Spinal cord (tissue), 10 donors: ENCODE results near the gene LRP4. TPM values are rescaled to one million over a fixed set of nuclear protein-coding genes. Genes with fewer than 3 reads are reported as not detected.

Source experiments
- DNase-seq, 6 donors: peaks; one replicate each; pipeline versions ENCODE4 v3.0.0 to v3.0.0-alpha.2; 2013 to 2015; ENCODE audit warnings: low spot score in 6 of 6, low read depth in 4 of 6
- H3K27ac ChIP-seq: one replicate; pipeline ENCODE4 v1.5.1; 2013; ENCODE audit warnings: low read depth, low read length, control low read depth
- H3K27me3 ChIP-seq: one replicate; pipeline ENCODE4 v1.6.1; 2013; ENCODE audit warnings: low read length; ENCODE audit not compliant: control insufficient read depth, insufficient read depth
- H3K36me3 ChIP-seq: one replicate; pipeline ENCODE4 v1.6.1; 2013; ENCODE audit warnings: low read length; ENCODE audit not compliant: control insufficient read depth, insufficient read depth
- H3K4me1 ChIP-seq: one replicate; pipeline ENCODE4 v1.6.1; 2013; ENCODE audit warnings: low read length; ENCODE audit not compliant: control insufficient read depth, insufficient read depth
- H3K4me3 ChIP-seq: one replicate; pipeline ENCODE4 v1.5.1; 2013; ENCODE audit warnings: low read depth, low read length, control low read depth
- H3K9me3 ChIP-seq: one replicate; pipeline ENCODE4 v1.6.1; 2013; ENCODE audit warnings: low read length; ENCODE audit not compliant: control insufficient read depth, insufficient read depth
- WGBS: methylation state at CpG from one replicate; pipeline ENCODE4 v1.1.5; 2013; ENCODE audit warnings: missing lambda C conversion rate; ENCODE audit not compliant: insufficient coverage; 5-methylcytosine and 5-hydroxymethylcytosine counted together
- polyA plus RNA-seq, 2 donors: library from polyadenylated mRNA; unstranded; fragments of 120-200 nt; gene quantifications; one replicate each; pipeline ENCODE4 v1.2.1, GENCODE V29; 2013; ENCODE audit not compliant: insufficient read length in 2 of 2
- total RNA-seq, 2 donors: library from RNA; depleted of rRNA in 1 of 2; stranded (reverse); fragments of 120-200 nt in 1 of 2; fragments of >200 nt in 1 of 2; gene quantifications; one replicate each; pipeline versions ENCODE4 v1.2.3 to v1.2.4, GENCODE V29; 2013 to 2014
- donor health status: healthy.

Gene LRP4
- total and polyA plus RNA-seq, 4 donors, result 17.7 to 72.9 (median 45.5) TPM

DNA sequence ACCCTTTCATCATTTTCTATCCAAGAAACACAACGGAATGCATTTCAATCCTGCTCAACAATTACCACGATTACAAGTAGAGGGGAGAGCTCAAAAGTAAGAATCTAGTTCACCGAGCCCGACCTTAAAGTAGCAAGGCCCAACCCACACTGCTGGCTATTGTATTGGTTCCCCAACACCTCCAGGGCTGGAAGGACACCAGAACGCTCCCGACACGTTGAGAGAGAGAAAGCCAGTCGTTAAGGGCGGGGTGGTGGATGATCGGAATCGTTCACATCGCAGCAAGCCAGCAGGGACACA, 73.0 kb downstream of the LRP4 start:
- DNase-seq, result peak in 1 of 6 donors; percentile 5
- Histone ChIP-seq H3K9me3 (no peaks in the 10 kb centered on the region), H3K27me3 (no peaks in the 10 kb centered on the region), H3K4me3 (peak overlapping the region; percentile 56), H3K27ac (peak overlapping the region; percentile 40), H3K4me1 (peaks cover 8% of the 10 kb centered on the region), H3K36me3 (peaks cover 3% of the 10 kb centered on the region)
- WGBS, result 0% methylated on average over 12 of the region's 12 CpGs

DNA sequence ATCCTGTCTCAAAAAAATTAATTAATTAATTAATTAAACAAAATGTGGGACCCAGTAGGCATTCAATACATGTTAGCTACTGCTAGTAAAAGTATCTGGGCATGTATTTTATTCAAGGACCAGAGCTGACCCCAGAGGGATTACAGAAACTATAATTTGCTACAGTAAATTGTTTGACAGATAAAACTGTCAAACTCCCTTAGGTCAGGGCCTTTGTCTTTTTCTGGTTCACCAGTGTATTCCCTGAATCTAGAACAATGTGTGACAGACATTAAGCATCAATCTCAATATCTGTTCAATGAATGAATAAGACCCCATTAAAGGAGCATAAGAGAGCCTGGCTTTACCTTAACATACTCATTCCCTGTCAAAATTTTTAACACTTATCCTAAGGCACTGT, 78.2 kb downstream of the LRP4 start:
- H3K4me3 ChIP-seq, result no peak overlapping the region
- peaks cover 3% of the 10 kb centered on the region for H3K36me3 ChIP-seq
- H3K27ac ChIP-seq, result no peak overlapping the region
- no peaks in the 10 kb centered on the region for H3K27me3 ChIP-seq
- H3K4me1 ChIP-seq, result peaks cover 8% of the 10 kb centered on the region
- no peaks in the 10 kb centered on the region for H3K9me3 ChIP-seq
- no peak for DNase-seq

DNA sequence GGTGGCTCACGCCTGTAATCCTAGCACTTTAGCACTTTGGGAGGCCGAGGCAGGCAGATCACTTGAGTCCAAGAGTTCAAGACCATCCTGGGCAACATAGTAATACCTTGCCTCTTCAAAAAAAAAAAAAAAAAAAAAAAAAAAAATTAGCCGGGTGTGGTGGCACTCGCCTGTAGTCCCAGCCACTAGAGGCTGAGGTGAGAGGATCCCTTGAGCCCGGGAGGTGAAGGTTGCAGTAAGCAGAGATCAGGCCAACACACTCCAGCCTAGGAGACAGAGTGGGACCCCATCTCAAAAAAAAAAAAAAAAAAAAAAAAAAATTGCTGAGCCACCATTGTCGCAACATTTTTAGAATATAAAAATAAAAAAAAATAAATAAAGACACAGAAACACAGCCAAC, 79.8 kb downstream of the LRP4 start:
- H3K9me3 ChIP-seq, result no peaks in the 10 kb centered on the region
- no peak overlapping the region for H3K4me3 ChIP-seq
- H3K27ac ChIP-seq, result no peak overlapping the region
- DNase-seq, result no peak
- peaks cover 3% of the 10 kb centered on the region for H3K36me3 ChIP-seq
- H3K4me1 ChIP-seq, result peaks cover 3% of the 10 kb centered on the region
- 100% methylated on average over 1 of the region's 6 CpGs for WGBS
- H3K27me3 ChIP-seq, result no peaks in the 10 kb centered on the region

DNA sequence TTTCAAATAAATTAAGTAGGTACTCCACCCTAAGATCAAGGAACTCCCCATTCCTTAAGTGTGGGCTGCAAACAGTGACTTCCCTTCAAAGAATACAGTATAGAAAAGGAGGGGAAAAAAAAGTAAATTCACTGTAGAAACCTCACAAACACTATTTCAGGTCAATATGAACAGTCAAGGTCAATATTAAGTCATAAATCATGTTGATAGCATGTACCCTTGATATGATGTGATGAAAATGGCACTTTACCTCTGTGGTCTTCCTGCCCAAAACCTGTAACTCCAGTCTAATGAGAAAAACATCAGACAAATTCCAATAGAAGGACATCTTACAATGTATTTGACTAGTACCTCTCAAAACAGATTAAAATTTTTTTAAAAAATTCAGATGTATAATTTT, 80.5 kb downstream of the LRP4 start:
- Histone ChIP-seq H3K4me1 (no peaks in the 10 kb centered on the region), H3K4me3 (no peak overlapping the region), H3K27me3 (no peaks in the 10 kb centered on the region), H3K9me3 (no peaks in the 10 kb centered on the region), H3K27ac (no peak overlapping the region), H3K36me3 (peaks cover 3% of the 10 kb centered on the region)
- DNase-seq, result no peak

DNA sequence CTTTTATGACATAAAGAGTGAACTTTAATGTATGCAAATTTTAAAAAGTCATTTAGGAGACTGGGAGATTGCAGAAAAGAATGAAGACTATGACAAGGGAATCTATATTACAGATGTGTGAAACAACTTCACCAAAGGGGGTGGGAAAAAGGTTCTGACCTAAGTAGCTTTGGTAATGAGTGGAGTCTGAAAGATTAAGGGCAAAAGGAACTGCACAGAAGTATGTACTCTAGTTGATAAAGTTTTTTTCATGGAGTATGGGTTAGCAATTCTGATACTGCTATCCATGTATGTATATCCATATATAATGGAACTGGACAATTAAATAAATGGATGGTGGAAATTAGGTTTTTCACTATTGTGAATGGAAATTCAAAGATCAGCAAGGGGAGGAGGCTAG, 81.5 kb downstream of the LRP4 start:
- Histone ChIP-seq H3K27me3 (no peaks in the 10 kb centered on the region), H3K27ac (no peak overlapping the region), H3K36me3 (peaks cover 3% of the 10 kb centered on the region), H3K4me3 (no peak overlapping the region), H3K4me1 (no peaks in the 10 kb centered on the region), H3K9me3 (no peaks in the 10 kb centered on the region)
- DNase-seq, result no peak

DNA sequence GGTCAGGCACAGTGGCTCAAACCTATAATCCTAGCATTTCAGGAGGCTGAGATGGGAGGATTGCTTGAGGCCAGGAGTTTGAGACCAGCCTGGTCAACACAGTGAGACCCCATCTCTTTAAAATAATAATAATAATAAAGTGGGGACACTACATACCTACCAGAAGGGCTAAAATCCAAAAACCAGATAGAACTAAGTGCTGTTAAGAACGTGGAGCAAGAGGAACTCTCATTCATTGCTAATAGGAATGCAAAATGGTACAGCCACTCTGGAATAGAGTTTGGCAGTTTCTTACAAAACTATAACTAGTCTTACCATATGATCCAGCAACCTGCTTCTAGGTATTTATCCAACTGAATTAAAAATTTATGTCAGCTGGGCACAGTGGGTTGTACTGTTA, 81.9 kb downstream of the LRP4 start:
- Histone ChIP-seq H3K9me3 (no peaks in the 10 kb centered on the region), H3K4me3 (no peak overlapping the region), H3K27me3 (no peaks in the 10 kb centered on the region), H3K27ac (no peak overlapping the region), H3K36me3 (peaks cover 3% of the 10 kb centered on the region), H3K4me1 (no peaks in the 10 kb centered on the region)
- DNase-seq, result no peak
- no CpG with 5 or more reads among the region's 1 CpG for WGBS

DNA sequence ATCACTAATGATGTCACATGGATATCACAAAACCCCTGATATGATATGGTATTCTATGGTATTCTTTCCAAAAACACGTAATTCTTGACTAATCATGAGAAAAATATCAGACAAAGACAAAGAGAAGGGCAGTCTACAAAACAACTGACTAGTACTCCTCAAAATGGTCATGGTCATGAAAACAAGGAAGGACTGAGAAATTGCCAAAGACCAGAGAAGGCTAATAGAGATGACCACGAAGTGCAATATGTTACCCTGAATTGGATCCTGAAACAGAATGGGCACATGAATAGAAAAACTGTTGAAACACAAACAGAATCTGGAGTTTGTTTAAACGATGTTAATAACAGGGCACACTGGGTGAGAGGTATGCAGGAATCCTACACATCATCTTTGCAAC, 82.5 kb downstream of the LRP4 start:
- Histone ChIP-seq H3K4me1 (no peaks in the 10 kb centered on the region), H3K27me3 (no peaks in the 10 kb centered on the region), H3K27ac (no peak overlapping the region), H3K9me3 (no peaks in the 10 kb centered on the region), H3K36me3 (peaks cover 1% of the 10 kb centered on the region), H3K4me3 (no peak overlapping the region)
- 77% methylated on average over 1 of the region's 3 CpGs for WGBS
- no peak for DNase-seq

DNA sequence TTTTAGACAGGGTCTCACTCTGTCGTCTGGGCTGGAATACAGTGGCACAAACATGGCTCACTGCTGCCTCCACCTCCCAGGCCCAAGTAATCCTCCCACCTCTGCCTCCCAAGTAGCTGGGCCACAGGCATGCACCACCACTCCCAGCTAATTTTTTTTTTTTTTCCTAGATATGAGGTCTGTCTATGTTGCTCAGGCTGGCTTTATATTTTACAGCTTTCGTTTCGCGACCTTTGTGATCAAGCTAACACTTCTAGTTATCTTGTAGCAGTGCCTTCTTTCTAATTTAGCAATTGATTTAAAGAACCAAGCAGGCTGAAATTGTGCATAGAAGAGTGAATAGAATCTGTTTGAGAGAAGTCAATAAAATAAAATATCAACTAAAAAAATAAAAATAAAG, 83.5 kb downstream of the LRP4 start:
- no peak overlapping the region for H3K4me3 ChIP-seq
- no peaks in the 10 kb centered on the region for H3K36me3 ChIP-seq
- no CpG with 5 or more reads among the region's 4 CpGs for WGBS
- no peaks in the 10 kb centered on the region for H3K27me3 ChIP-seq
- DNase-seq, result no peak
- no peak overlapping the region for H3K27ac ChIP-seq
- H3K4me1 ChIP-seq, result no peaks in the 10 kb centered on the region
- H3K9me3 ChIP-seq, result no peaks in the 10 kb centered on the region

DNA sequence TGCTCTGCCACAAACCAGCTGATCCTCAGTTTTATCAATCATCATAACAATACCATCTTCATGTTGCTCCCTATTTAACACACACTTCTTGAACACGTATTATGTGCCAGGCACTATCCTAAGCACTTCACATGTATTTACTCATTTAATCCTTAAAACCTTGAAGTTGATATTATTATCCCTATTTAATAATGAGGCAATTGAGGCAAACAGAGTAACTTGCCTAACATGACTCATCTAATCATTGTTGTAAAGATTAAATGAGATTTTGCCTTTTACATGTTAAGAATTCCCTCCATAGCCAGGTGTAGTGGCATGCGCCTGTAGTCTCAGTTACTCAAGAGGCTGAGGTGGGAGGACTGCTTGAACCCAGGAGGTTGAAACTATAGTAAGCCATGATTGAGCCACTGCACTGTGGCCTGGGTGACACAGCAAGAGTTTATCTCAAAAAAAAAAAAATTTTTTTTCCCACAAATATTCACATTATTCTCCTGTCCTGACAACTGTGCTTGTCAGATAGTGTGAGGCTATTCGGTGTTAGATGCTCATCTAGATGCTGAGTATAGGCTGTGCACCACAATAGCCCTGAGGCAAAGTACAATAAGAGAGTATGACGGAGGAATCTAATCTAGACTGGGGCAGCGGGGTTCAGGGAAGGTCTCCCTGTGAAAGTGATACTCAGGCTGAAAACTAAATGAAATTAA, 85.7 kb downstream of the LRP4 start:
- 81% methylated on average over 5 of the region's 5 CpGs for WGBS
- Histone ChIP-seq H3K9me3 (no peaks in the 10 kb centered on the region), H3K36me3 (no peaks in the 10 kb centered on the region), H3K4me1 (no peaks in the 10 kb centered on the region), H3K27ac (no peak overlapping the region), H3K27me3 (no peaks in the 10 kb centered on the region), H3K4me3 (no peak overlapping the region)
- DNase-seq, result no peak

DNA sequence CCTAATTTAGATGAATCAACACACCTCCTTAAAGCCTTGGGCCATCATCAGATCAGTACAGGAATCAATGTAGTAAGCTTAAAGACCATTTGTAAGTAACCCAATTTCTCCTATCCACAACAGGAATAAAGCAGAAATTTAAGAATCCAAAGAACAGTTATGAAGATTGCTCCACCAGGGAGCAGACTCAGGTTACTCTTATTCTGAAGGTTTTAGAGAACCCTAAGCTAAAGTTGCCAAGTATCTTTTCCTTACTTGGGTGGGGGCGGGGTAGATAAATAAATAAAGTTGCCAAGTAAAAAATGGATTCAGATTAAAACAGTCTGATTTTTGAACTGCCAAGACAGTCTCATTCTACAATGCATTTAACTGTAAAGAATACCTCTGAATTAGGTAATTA, 90.4 kb downstream of the LRP4 start:
- WGBS, result no CpG with 5 or more reads among the region's 1 CpG
- Histone ChIP-seq H3K9me3 (no peaks in the 10 kb centered on the region), H3K4me3 (no peak overlapping the region), H3K4me1 (peaks cover 8% of the 10 kb centered on the region), H3K27ac (no peak overlapping the region), H3K27me3 (no peaks in the 10 kb centered on the region), H3K36me3 (no peaks in the 10 kb centered on the region)
- DNase-seq, result no peak
